Stimulated activated CD4-positive, alpha-beta T cell treated with anti-CD3 and anti-CD28 coated beads, Interleukin-15, amount 100 ng/mL, for 48 hours (primary cell): Measurements from ENCODE around the gene ARMC7.

ENCODE experiments used
- DNase-seq, 2 donors: peaks; one replicate each; pipeline ENCODE4 v3.0.0-alpha.2; 2020; ENCODE audit warnings: low read depth in 2 of 2

ARMC7 gene

GRCh38 chr17:75078284-75079022, 31.3 kb upstream of the ARMC7 start:
- no peak for DNase-seq

DNA sequence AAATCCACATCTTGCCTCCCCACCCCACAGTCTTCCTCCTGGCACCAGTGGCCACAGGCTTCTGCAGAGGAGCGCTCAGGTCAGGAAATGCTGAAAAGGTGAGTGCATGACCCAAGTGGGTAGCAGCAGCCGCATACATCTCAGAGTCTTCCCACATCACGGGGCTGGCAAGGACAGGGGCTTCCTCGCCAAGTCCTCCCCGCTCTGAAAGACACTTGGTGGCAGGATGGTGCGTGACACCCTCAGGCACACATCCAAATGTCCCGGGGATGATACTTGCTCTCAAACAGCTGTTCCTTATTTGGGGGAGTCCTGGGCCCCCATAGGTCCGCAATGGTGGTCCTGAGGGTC, 30.8 kb upstream of the ARMC7 start:
- no peak for DNase-seq

DNA sequence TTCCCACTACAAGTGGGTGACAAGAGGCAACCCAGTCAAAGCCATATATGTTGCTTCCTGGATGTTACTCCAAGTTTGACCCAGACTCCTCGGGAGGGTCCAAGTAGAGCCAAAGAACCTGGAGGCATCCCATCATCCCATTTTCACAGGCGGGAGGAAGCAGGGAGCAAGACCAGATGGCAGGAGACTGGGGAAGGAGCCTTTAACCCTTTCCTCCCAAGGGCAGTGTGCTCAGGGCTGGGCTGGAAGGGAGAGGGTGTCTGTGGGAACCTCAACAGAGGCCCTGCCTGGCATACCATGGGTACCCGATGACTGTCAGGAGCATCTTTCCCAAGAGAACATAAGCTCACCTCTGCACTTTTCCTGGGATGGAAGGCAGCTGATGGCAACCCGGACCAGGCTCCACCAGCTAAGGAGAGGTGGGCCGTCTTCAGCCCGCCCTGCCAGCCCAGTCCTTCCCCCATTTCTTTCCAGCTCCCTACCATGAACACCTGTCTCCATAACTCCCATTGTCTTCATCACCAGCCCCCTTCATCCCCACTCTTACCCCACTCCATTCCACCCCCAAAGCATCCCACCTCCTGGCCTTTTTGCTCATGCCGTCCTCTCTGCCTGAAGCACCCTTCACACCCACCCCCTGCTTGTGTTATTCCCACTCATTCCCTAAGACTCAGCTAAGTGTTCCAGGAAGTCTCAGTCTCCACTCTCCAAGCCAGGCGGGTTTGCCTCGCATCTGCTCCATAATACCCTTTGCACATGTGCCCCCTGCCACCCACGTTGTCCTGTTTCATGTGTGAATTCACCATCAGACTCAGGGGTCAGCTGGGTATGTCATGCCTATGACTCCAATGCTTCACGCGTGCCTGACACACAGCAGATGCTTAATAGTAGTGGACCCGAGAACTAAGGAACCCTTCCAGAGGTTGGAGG, 27.9 kb upstream of the ARMC7 start:
- DNase-seq, result no peak

GRCh38 chr17:75082683-75083082, 27.1 kb upstream of the ARMC7 start:
- DNase-seq, result no peak

- no peak for DNase-seq
Measured at GRCh38 chr17:75084039-75084660, 25.6 kb upstream of the ARMC7 start.

- no peak for DNase-seq
Measured at GRCh38 chr17:75086496-75087181, 23.1 kb upstream of the ARMC7 start.

- no peak for DNase-seq
Measured at GRCh38 chr17:75087182-75087557, 22.6 kb upstream of the ARMC7 start.

DNA sequence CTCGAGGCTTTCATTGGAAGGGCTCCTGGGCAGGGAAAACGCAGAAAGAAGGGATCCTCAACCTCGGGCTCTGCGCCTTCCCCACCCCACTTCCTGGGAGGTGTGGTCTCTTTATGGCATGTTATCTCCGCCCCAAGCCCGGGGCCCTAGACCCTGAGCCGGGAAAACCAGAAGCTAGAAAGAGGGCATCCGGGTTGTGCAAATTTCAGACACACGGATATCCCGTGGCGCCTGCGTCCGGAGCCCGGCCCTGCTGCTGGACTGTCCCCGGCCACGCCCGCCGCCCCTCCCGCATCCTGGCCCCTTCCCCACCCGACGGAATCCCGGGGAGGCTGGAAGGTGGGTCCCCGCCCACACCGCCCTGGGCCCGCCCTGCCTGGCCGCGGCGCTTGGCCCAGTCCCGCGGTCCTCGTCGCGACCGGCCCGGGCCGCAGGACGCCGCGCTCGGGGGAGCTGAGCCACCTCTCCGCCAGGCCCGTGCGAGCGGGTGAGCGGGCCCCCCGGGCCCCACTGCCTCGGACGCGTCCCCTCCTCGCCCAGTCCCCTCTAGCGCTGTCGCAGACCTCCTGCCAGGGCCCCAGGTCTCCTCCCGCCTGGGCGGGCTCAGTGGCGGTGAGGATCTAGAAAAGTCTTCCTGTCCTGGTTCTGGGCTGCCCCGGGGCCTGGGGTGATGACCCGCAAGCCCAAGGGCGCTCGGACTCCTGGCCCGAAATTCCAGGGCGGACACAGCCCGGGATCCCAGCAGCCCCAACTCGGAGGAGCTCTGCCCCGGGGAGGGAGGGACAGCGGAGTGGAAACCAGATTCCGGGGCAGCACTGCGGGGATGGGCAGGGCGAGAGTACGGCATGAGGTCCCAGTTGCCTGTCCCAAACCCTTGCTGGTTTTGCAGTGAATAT, 22.0 kb upstream of the ARMC7 start, which contains the start of gene SLC16A5:
Gene SLC16A5, plus strand, starts transcription at position 397 of the 896 bp plus-strand sequence. CDS start 5,683 bp downstream, outside the sequence.
- DNase-seq, result no peak

- DNase-seq, result no peak
Measured at GRCh38 chr17:75088465-75089417, 21.0 kb upstream of the ARMC7 start.

- no peak for DNase-seq
Measured at GRCh38 chr17:75090871-75091854, 18.6 kb upstream of the ARMC7 start.

DNA sequence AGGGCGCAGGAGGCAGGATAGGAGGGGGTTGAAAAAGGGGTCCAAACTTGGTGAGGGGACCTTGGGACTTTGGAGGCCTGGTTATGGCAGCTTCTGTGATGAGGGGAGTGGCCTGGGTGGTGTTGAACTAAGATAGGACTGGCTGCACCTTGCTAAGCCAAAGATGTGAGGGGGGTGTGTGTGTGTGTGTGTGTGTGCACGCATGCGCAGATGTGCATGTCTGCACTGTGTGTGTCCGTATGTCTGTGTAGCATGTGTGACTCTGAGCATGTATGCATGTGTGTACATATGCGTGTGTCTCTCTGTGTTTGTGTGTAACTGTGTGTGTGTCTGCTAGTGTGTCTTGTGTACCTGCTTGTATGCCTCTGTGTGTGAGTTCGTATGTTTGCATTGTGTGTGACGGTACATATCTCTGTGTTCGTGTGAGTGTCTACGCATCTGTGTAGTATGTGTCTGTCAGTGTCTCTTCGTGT, 17.9 kb upstream of the ARMC7 start:
- DNase-seq, result no peak

GRCh38 chr17:75093548-75094158, 16.1 kb upstream of the ARMC7 start:
- no peak for DNase-seq

DNA sequence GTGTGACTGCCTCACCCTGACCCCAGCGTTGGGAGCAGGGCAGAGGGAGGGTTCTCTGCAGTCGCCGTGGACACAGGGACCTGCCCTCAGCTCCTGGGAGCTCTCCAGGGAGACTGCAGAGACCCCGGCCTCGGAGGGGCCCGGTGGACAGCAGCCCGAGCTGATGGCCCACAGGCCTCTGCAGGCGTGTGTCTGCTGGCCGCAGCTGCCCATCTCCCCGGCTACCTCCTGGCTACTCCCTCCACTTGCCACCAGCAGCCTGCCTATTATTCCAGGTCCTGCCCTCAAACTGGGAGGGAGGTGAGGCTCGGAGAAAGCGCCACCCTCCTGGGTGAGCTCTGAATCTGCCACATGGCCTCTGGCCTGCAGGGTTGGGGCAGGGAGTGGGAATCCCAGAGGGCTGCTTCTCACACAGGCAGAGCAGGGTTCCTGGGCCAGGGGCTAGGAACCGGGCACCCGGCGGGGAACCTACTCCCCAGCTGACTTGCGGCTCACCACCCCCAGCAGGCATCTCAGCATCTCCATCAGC, 14.8 kb upstream of the ARMC7 start:
- no peak for DNase-seq

GRCh38 chr17:75096082-75096625, 13.6 kb upstream of the ARMC7 start:
- DNase-seq, result no peak

DNA sequence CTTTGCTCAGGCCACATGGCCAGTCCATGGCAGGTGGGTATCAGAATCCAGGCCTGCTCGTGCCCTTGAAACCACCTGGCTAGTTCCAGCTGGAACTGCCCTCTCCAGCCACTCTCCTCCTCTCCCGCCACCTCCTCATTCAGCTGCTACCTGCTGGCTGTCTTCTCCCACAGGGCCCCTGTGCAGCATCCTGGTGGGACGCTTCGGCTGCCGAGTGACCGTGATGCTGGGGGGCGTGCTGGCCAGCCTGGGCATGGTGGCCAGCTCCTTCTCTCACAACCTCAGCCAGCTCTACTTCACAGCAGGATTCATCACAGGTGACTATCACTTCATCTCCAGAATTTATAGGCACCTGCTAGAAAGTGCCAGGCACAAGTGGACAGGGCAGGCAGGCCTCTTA, 11.9 kb upstream of the ARMC7 start:
- DNase-seq, result no peak

DNA sequence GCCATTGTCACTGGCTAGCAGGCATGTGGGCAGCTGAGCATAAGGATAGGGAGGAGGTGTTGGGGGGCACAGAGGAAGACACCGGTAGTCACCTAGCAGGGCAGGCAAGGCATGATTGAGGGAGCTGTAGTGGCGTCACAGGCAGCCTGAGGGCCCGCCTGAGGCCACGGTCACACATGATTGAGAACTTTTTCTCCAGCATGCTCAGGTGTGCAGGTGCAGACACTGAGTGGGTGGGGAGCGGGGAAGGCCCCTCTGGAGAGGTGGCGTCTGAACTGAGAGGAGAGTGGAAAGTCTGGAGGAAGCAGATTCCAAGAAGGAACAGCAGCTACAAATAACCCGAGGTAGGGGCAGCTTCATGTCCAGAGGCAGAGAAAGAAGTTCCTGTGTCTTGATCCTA, 10.9 kb upstream of the ARMC7 start:
- no peak for DNase-seq

DNA sequence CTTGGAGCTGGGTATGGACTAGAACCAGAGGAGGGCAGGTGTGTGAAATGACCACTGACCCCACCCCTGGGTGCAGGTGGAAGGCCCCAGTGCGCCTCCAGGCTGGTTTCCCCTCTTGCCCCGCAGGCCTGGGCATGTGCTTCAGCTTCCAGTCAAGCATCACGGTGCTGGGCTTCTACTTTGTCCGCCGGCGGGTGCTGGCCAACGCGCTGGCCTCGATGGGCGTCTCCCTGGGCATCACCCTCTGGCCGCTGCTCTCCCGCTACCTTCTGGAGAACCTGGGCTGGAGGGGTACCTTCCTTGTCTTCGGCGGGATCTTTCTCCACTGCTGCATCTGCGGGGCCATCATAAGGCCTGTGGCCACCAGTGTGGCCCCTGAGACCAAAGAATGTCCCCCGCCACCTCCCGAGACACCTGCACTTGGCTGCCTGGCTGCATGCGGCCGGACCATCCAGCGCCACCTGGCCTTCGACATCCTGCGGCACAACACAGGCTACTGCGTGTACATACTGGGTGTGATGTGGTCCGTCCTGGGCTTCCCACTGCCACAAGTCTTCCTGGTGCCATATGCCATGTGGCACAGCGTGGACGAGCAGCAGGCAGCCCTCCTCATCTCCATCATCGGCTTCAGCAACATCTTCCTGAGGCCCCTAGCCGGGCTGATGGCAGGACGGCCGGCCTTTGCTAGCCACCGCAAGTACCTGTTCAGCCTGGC, 9.7 kb upstream of the ARMC7 start:
- no peak for DNase-seq
